DMS 273 treated with DMSO at 0.1 percent for 48 hours (cell line): ENCODE results near the gene RPL19.
A peak's percentile ranks its signal among the peaks of the same experiment; 100 is the strongest.
"Not testable (repeated sequence)": the region's sequence is repeated elsewhere in the genome, so short reads cannot be mapped to it uniquely, and the experiment has no call there.

Source experiments
- DNase-seq: peaks from one replicate; lab custom pipeline; 2025; lab: John Stamatoyannopoulos, UW

RPL19 gene

GRCh38 chr17:39244016-39244599 is 44.0 kb downstream of the RPL19 start:
- DNase-seq: no peak

GRCh38 chr17:39244600-39245570 is 44.8 kb downstream of the RPL19 start:
- peak; percentile 43 for DNase-seq

- no peak for DNase-seq
Measured at GRCh38 chr17:39246274-39246673, 46.2 kb downstream of the RPL19 start.

- not testable (repeated sequence) for DNase-seq
Measured at GRCh38 chr17:39250076-39250475, 50.0 kb downstream of the RPL19 start.

- no peak for DNase-seq
Measured at GRCh38 chr17:39251997-39252396, 51.9 kb downstream of the RPL19 start.

GRCh38 chr17:39252788-39253460 is 52.8 kb downstream of the RPL19 start:
- DNase-seq: no peak
